ENCODE results near the gene CLEC16A. TPM values are rescaled to one million over a fixed set of nuclear protein-coding genes. Genes with fewer than 3 reads are reported as not detected.

The CLEC16A gene
- total RNA-seq, 1 donor from 2014 or later = 7.8 TPM

- H3K4me3 Mint-ChIP-seq = no peak overlapping the region
Observed at GRCh38 chr16:11076259-11077018, 132.1 kb downstream of the CLEC16A start.

GRCh38 chr16:11078812-11079459 lies 134.6 kb downstream of the CLEC16A start:
- Histone ChIP-seq H3K9ac (no peak overlapping the region), H4K20me1 (ENCODE audit: low read depth) (no peaks in the 10 kb centered on the region), H2AFZ (replicated peaks) (no peak overlapping the region), H3K9me3 (ENCODE audit: low read depth) (no peaks in the 10 kb centered on the region), H3K4me3 (no peak overlapping the region), H3K36me3 (no peaks in the 10 kb centered on the region), H3K27ac (no peak overlapping the region), H3F3A (ENCODE audit: low read depth) (no peaks in the 10 kb centered on the region), H3K4me1 (peaks cover 6% of the 10 kb centered on the region), H3K27me3 (no peaks in the 10 kb centered on the region), H3K79me2 (ENCODE audit: low read depth) (no peaks in the 10 kb centered on the region), H3K4me2 (no peak overlapping the region)
- no peaks in the 10 kb centered on the region for H3K36me3 Mint-ChIP-seq
- TF ChIP-seq EZH2phosphoT487 (IDR thresholded peaks at IDR 0.05) = no peak
- TF ChIP-seq CTCF (IDR thresholded peaks at IDR 0.05) = no peak
- TF ChIP-seq EZH2 (IDR thresholded peaks at IDR 0.05) = no peak
- DNase-seq (ENCODE audit: low spot score) = no peak
- H3K4me3 Mint-ChIP-seq = no peak overlapping the region
- H3K27me3 Mint-ChIP-seq (ENCODE audit: insufficient read depth, low read depth) = no peaks in the 10 kb centered on the region
- H3K27ac Mint-ChIP-seq = no peak overlapping the region
- no peaks in the 10 kb centered on the region for H3K9me3 Mint-ChIP-seq
- peaks cover 45% of the 10 kb centered on the region for H3K4me1 Mint-ChIP-seq

More at GRCh38 chr16:11076259-11077018, 132.1 kb downstream of the CLEC16A start:
- Mint-ChIP-seq H3K4me1 (peaks cover 34% of the 10 kb centered on the region), H3K27ac (no peak overlapping the region), H3K36me3 (no peaks in the 10 kb centered on the region), H3K27me3 (ENCODE audit: insufficient read depth, low read depth) (no peaks in the 10 kb centered on the region), H3K9me3 (no peaks in the 10 kb centered on the region)
- no peak overlapping the region for H3K4me2 ChIP-seq
- H3K79me2 ChIP-seq (ENCODE audit: low read depth) = no peaks in the 10 kb centered on the region
- DNase-seq (ENCODE audit: low spot score) = peak; percentile 24
- TF ChIP-seq CTCF (IDR thresholded peaks at IDR 0.05) (no peak), EZH2phosphoT487 (IDR thresholded peaks at IDR 0.05) (no peak), EZH2 (IDR thresholded peaks at IDR 0.05) (no peak)
- H3K27me3 ChIP-seq = no peaks in the 10 kb centered on the region
- H3K4me1 ChIP-seq = peaks cover 3% of the 10 kb centered on the region
- H4K20me1 ChIP-seq (ENCODE audit: low read depth) = no peaks in the 10 kb centered on the region
- no peak overlapping the region for H3K4me3 ChIP-seq
- no peaks in the 10 kb centered on the region for H3K9me3 ChIP-seq (ENCODE audit: low read depth)
- no peak overlapping the region for H2AFZ ChIP-seq (replicated peaks)
- no peak overlapping the region for H3K9ac ChIP-seq
- no peaks in the 10 kb centered on the region for H3K36me3 ChIP-seq
- H3K27ac ChIP-seq = no peak overlapping the region
- H3F3A ChIP-seq (ENCODE audit: low read depth) = no peaks in the 10 kb centered on the region

GRCh38 chr16:11079652-11080187 lies 135.4 kb downstream of the CLEC16A start:
- Mint-ChIP-seq H3K9me3 (no peaks in the 10 kb centered on the region), H3K36me3 (no peaks in the 10 kb centered on the region), H3K27me3 (ENCODE audit: insufficient read depth, low read depth) (no peaks in the 10 kb centered on the region), H3K4me3 (no peak overlapping the region), H3K27ac (peak overlapping the region; percentile 81), H3K4me1 (peaks cover 53% of the 10 kb centered on the region)
- H4K20me1 ChIP-seq (ENCODE audit: low read depth) = no peaks in the 10 kb centered on the region
- H3K27ac ChIP-seq = no peak overlapping the region
- H3K9me3 ChIP-seq (ENCODE audit: low read depth) = no peaks in the 10 kb centered on the region
- peaks cover 7% of the 10 kb centered on the region for H3K4me1 ChIP-seq
- no peaks in the 10 kb centered on the region for H3F3A ChIP-seq (ENCODE audit: low read depth)
- no peak for TF ChIP-seq EZH2phosphoT487 (IDR thresholded peaks at IDR 0.05)
- H2AFZ ChIP-seq (replicated peaks) = no peak overlapping the region
- no peak overlapping the region for H3K9ac ChIP-seq
- no peak overlapping the region for H3K4me2 ChIP-seq
- no peak overlapping the region for H3K4me3 ChIP-seq
- DNase-seq (ENCODE audit: low spot score) = no peak
- no peaks in the 10 kb centered on the region for H3K79me2 ChIP-seq (ENCODE audit: low read depth)
- H3K27me3 ChIP-seq = no peaks in the 10 kb centered on the region
- H3K36me3 ChIP-seq = no peaks in the 10 kb centered on the region
